ENCODE results near the gene SEPTIN10.

DNA sequence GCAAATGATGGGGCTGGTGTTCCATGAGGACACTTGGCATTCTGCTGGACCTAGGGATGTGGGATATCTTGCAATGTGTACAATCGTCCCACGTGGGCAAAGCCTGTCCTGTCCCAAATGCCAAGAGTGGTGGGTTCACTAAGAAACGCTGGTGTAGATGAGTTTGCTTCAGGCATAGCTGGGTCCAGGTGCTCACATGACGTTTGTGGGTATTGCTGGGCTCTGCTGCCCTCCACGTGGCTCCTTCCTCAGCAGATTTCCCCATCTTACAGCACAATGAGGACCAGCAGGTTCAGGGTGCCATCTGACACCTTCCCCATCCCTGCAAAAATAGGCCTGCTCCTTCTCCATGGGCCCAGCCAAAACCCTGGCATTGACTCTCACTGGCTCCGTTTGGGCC, 105.9 kb downstream of the SEPTIN10 start:
- no peak for TF ChIP-seq POLR2A (IDR thresholded peaks at IDR 0.05)
- TF ChIP-seq, protein P1, sequence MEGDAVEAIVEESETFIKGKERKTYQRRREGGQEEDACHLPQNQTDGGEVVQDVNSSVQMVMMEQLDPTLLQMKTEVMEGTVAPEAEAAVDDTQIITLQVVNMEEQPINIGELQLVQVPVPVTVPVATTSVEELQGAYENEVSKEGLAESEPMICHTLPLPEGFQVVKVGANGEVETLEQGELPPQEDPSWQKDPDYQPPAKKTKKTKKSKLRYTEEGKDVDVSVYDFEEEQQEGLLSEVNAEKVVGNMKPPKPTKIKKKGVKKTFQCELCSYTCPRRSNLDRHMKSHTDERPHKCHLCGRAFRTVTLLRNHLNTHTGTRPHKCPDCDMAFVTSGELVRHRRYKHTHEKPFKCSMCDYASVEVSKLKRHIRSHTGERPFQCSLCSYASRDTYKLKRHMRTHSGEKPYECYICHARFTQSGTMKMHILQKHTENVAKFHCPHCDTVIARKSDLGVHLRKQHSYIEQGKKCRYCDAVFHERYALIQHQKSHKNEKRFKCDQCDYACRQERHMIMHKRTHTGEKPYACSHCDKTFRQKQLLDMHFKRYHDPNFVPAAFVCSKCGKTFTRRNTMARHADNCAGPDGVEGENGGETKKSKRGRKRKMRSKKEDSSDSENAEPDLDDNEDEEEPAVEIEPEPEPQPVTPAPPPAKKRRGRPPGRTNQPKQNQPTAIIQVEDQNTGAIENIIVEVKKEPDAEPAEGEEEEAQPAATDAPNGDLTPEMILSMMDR (IDR thresholded peaks at IDR 0.05): no peak

Measured in tibial nerve (tissue), 3 donors.